ENCODE results near the gene SLC12A4.

GRCh38 chr16:67941469-67942199 lies 26.8 kb downstream of the SLC12A4 start:
- TF ChIP-seq, protein P1, sequence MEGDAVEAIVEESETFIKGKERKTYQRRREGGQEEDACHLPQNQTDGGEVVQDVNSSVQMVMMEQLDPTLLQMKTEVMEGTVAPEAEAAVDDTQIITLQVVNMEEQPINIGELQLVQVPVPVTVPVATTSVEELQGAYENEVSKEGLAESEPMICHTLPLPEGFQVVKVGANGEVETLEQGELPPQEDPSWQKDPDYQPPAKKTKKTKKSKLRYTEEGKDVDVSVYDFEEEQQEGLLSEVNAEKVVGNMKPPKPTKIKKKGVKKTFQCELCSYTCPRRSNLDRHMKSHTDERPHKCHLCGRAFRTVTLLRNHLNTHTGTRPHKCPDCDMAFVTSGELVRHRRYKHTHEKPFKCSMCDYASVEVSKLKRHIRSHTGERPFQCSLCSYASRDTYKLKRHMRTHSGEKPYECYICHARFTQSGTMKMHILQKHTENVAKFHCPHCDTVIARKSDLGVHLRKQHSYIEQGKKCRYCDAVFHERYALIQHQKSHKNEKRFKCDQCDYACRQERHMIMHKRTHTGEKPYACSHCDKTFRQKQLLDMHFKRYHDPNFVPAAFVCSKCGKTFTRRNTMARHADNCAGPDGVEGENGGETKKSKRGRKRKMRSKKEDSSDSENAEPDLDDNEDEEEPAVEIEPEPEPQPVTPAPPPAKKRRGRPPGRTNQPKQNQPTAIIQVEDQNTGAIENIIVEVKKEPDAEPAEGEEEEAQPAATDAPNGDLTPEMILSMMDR (IDR thresholded peaks at IDR 0.05), result no peak
- no peak for TF ChIP-seq EZH2 (IDR thresholded peaks at IDR 0.05)

Data from neural progenitor cell (in vitro differentiated cells).